Aorta (tissue), 5 donors: ENCODE measurements around the gene HOXC6. TPM values are rescaled to one million over a fixed set of nuclear protein-coding genes. Genes with fewer than 3 reads are reported as not detected.

ENCODE experiments used
- ATAC-seq: fragments of 200-7000 bp; cut with Tn5 transposase; one replicate; pipeline ENCODE4 v1.9.1; 2022; ENCODE audit warnings: moderate library complexity; ENCODE audit not compliant: low FRiP score
- DNase-seq, 2 donors: peaks; one replicate each; pipeline ENCODE4 v3.0.0-alpha.2; 2020
- H3K27ac ChIP-seq, 2 donors: one replicate each; pipeline ENCODE4 v1.5.1; 2013; ENCODE audit warnings: low read length in 2 of 2, mild to moderate bottlenecking in 2 of 2, moderate library complexity in 2 of 2, control low read depth in 1 of 2, inconsistent platforms in 1 of 2, low read depth in 1 of 2
- H3K27me3 ChIP-seq, 2 donors: one replicate each; pipeline ENCODE4 v1.6.1; 2013; ENCODE audit warnings: control low read depth in 1 of 2, low read length in 1 of 2, mild to moderate bottlenecking in 1 of 2, moderate library complexity in 1 of 2; ENCODE audit not compliant: insufficient read depth in 2 of 2, control insufficient read depth in 1 of 2
- H3K36me3 ChIP-seq, 2 donors: one replicate each; pipeline ENCODE4 v1.6.1; 2013; ENCODE audit warnings: control low read depth in 1 of 2, low read length in 1 of 2, mild to moderate bottlenecking in 1 of 2; ENCODE audit not compliant: insufficient read depth in 2 of 2, control insufficient read depth in 1 of 2
- H3K4me1 ChIP-seq, 2 donors: one replicate each; pipeline ENCODE4 v1.6.1; 2013; ENCODE audit warnings: low read length in 2 of 2, control low read depth in 1 of 2, mild to moderate bottlenecking in 1 of 2, moderate library complexity in 1 of 2; ENCODE audit not compliant: insufficient read depth in 2 of 2, control insufficient read depth in 1 of 2
- H3K4me3 ChIP-seq, 2 donors: one replicate each; pipeline ENCODE4 v1.5.1; 2013; ENCODE audit warnings: low read length in 2 of 2, control low read depth in 1 of 2, mild to moderate bottlenecking in 1 of 2
- H3K9me3 ChIP-seq: one replicate; pipeline ENCODE4 v1.6.1; 2013; ENCODE audit warnings: mild to moderate bottlenecking, low read length; ENCODE audit not compliant: control insufficient read depth
- WGBS, 2 donors: extraction: QIAGEN DNeasy Blood & Tissue Kit; methylation state at CpG; one replicate each; pipeline ENCODE4 v1.1.7; 2013; 5-methylcytosine and 5-hydroxymethylcytosine counted together
- intact Hi-C, 2 donors: fragments of 100-400 bp; cut with DNase I; formaldehyde crosslinking; loops; one replicate each; pipeline versions ENCODE4 v1.14.2 to v1.15.0; 2022
- polyA plus RNA-seq, 2 donors: library from polyadenylated mRNA; stranded (reverse); fragments of 200-250 nt; gene quantifications; one replicate each; pipeline ENCODE4 v1.2.3, GENCODE V29; 2013
- total RNA-seq, 2 donors: library from RNA; stranded (reverse); fragmentation: NEBNext Ultra II Directional; extraction: Animal tissue kit (Norgen Biotek cat#: 25700); gene quantifications; one replicate each; pipeline ENCODE4 v1.2.1, GENCODE V29; 2021
- donor health status: healthy with polysubstance abuse.
- donor health status: Bipolar disorder and iron deficiency.
- donor health status: DM: no; HTN: no; CAD: no.
- donor health status: DM: no; HTN: no; CAD: no.
- donor health status: DM: yes; HTN: yes; CAD: no.

The HOXC6 gene
- total and polyA plus RNA-seq, 4 donors = 1.5 to 17.1 (median 9.0) TPM

DNA sequence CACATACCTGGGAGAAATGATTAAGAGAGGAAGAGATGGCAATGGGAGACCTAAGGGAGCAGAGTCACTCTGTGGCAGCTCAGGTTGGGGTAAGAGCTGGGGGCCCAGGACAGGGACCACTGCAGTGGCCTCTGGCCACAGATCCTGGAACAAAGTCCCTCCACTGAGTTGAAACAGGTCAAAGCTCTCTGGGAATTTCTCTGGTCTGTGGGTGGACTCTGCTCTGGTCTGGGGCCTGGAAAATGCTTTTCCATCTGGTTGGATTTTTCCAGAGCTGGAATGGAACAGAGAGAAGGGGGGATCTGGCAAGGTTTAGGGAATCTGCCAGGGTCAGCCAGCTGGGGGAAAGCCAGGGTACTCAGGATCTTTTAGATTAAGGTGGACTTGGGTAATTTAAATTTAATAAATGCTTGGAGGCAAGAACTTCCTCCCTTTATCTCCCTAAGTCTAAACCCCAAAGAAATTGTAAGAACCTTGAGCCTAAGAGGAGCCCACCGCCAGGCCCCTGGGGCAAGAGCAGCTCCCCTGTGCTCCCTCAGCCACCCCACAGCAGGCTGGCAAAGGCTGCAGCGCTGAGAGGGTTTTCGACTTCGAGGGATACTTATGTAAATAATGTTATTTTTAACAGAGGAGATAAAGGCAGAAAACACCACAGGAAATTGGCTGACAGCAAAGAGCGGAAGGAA is 39.6 kb upstream of the HOXC6 start:
- no peak for DNase-seq
- no peaks in the 10 kb centered on the region for H3K4me1 ChIP-seq
- no peak for ATAC-seq
- H3K9me3 ChIP-seq = no peaks in the 10 kb centered on the region
- H3K27me3 ChIP-seq = peaks cover 0 to 6% of the 10 kb centered on the region in 2 donors
- no peaks in the 10 kb centered on the region for H3K36me3 ChIP-seq
- intact Hi-C loops = loop anchor here in 1 of 2 donors (5.0 kb wide), 1 partner anchor 219 kb away; no protein-coding TSS in a partner anchor
- H3K27ac ChIP-seq = no peak overlapping the region
- no peak overlapping the region for H3K4me3 ChIP-seq
- WGBS, 2 donors = 25 to 28% methylated on average over 5 of the region's 5 CpGs

DNA sequence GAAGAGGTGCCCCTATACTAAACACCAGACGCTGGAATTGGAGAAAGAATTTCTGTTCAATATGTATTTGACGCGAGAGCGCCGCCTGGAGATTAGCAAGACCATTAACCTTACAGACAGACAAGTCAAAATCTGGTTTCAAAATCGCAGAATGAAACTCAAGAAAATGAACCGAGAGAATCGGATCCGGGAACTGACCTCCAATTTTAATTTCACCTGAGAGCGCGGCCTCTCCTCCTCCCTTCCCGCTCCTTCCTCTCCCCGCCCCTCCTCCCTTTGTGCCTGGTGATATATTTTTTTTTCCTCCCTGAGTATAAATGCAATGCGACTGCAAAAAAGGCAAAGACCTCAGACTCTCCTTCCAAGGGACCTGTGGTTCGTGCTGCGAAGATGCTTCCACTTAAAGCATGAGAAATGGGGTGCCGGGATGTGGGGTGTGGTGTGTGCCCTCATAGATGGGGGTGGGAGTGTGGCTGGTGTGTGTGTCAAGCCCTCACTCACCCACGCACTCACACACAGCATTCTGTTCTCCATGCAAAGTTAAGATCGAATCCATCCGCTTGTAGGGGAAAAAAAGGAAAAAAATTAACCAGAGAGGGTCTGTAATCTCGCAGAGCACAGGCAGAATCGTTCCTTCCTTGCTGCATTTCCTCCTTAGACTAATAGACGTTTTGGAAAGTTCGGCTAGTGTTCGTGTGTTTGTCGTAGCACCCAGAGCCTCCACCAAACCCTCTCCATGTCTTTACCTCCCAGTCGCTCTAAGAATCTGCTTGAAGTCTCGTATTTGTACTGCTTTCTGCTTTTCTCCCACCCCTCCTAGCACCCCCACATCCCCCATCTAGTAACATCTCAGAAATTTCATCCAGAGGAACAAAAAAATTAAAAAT is 38.8 kb upstream of the HOXC6 start:
- Histone ChIP-seq H3K27me3 (peaks cover 0 to 6% of the 10 kb centered on the region in 2 donors), H3K4me1 (no peaks in the 10 kb centered on the region), H3K27ac (no peak overlapping the region), H3K36me3 (no peaks in the 10 kb centered on the region), H3K4me3 (no peak overlapping the region), H3K9me3 (no peaks in the 10 kb centered on the region)
- DNase-seq (no peak), ATAC-seq (no peak)
- intact Hi-C loops = loop anchor here in 1 of 2 donors (5.0 kb wide), 1 partner anchor 218 kb away; no protein-coding TSS in a partner anchor
- WGBS, 2 donors = 11 to 16% methylated on average over 28 of the region's 28 CpGs

DNA sequence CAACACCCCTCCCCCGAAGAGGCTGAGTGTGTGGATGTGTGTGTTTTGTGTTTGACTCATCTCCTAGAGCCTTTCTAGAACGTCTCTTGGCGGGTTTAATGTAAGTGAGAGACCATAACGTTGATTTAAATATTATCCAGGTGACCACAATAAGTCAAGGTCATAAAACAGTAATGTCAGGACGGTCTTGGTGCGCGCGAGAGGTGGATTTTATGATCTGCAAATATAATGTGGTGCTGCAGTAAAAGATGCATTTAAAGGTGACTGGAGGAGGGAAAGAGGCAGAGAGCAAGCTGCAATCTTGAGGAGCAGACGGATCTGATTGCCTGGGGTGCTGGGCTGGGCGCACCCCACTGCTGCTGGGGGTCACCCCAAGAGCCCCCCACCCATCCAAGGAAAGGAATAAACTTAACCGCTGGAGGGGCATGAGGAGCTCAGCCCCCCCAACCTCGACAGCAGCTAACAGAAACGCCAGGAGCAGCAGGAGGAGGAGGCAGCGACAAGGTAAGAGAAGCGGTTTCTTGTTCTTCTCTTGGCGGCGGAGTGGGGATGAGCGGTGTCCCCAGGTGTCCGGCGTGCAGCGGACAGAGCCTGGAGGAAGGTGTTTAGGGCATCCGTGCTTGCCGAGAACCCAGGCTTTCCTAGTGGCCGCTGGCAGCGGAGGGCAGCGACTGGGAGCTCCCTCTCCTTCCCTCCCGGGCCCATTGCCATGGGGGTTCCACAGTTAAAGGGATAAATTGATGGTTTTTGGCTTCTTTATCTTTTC is 37.7 kb upstream of the HOXC6 start:
- DNase-seq (no peak), ATAC-seq (no peak)
- Histone ChIP-seq H3K27me3 (peaks cover 0 to 6% of the 10 kb centered on the region in 2 donors), H3K4me1 (no peaks in the 10 kb centered on the region), H3K27ac (no peak overlapping the region), H3K36me3 (no peaks in the 10 kb centered on the region), H3K9me3 (no peaks in the 10 kb centered on the region), H3K4me3 (no peak overlapping the region)
- intact Hi-C loops = no loop called here
- WGBS, 2 donors = 6 to 10% methylated on average over 27 of the region's 27 CpGs

DNA sequence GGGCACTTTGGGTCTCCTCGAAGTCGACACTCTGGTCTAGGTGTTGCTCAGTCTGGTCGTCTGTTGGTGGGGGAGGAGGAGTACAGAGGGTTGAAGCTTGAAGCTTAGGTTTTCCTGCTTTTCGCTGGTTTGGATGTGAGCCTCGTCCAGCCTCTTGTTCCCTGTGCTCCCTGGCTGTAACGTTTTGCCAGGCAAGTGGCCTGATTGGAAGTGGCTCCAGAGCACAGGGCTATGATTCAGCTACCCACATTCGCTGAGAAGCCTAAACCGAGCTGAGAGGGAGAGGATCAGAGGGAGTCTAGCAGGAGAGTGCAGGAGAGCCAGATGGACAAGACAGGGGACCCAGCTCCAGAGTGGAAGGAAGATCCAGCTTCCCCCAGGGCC is 37.2 kb upstream of the HOXC6 start:
- Histone ChIP-seq H3K36me3 (no peaks in the 10 kb centered on the region), H3K4me1 (no peaks in the 10 kb centered on the region), H3K9me3 (no peaks in the 10 kb centered on the region), H3K27ac (no peak overlapping the region), H3K4me3 (no peak overlapping the region), H3K27me3 (peaks cover 0 to 6% of the 10 kb centered on the region in 2 donors)
- WGBS, 2 donors = 2 to 3% methylated on average over 8 of the region's 8 CpGs
- intact Hi-C loops = no loop called here
- ATAC-seq = peak; percentile 63
- DNase-seq = no peak

DNA sequence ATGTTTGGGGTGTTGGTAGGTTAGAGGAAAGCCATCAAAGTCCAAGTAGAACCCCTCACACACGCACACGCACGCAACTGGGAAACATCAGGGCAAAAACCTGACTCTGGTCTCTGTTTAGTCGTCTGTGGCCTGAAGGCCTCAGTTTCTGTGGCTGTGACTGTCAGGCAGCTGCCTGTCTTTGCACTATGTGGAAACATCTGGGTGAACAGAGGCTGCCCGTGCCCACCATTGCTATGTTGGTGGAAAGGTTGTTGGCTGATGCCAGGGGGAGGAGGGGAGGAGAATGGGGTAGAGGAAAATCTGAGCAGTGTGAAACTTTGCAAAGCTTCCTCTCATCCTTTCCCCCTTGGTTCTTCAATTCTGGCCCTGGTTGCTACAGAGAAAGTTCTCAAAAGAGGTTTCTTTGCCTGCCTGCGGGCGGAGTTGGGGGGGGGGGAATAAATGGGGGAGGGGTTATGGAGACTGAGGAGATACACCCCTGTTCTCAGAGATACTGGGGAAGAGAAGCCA is 35.8 kb upstream of the HOXC6 start:
- intact Hi-C loops = no loop called here
- no peaks in the 10 kb centered on the region for H3K9me3 ChIP-seq
- 73 to 75% methylated on average over 7 of the region's 7 CpGs for WGBS, 2 donors
- peaks cover 0 to 6% of the 10 kb centered on the region in 2 donors for H3K27me3 ChIP-seq
- ATAC-seq (no peak), DNase-seq (no peak)
- H3K4me3 ChIP-seq = no peak overlapping the region
- H3K4me1 ChIP-seq = no peaks in the 10 kb centered on the region
- H3K27ac ChIP-seq = no peak overlapping the region
- no peaks in the 10 kb centered on the region for H3K36me3 ChIP-seq

DNA sequence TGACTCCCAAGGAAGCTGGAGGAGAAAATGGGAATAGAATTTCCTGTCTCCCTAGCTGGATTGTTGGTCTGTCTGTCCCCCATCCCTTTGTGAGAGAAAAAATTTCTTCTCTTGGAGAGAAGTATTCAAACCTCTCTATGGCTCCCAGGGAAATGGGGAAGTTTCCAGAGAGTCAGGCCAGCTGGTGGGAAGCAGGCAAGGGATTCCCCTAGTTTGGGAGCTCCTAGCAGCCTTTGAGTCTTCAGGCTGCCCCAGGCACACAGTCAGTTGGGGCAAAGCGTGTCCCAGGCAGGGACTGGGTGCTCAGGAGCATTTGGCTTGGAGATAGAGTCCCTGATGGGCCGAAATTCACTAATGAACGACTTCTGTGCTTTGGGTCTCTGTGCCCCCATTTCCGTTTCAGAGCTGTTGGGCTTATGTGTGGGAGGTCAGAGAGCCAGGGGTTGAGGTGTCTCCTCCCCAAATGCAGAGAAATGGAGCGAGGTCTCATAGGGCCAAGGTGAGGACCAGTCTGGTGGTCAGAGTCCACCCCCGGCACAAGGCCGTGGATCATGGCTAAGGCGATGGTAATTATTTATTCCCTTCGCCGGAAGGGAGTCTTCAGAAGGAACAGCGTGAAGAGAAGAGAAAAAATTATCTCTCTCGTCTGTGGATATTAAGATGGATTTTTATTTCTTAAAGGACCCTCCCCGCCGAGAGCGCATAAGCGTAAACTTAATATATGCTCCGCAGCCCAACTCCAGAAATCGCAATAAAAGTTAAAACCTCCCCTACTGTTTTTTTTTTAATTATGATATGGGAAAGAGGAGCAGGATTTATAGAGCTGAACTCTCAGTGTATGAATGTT is 34.9 kb upstream of the HOXC6 start:
- no peak overlapping the region for H3K4me3 ChIP-seq
- no peak overlapping the region for H3K27ac ChIP-seq
- no peaks in the 10 kb centered on the region for H3K36me3 ChIP-seq
- WGBS, 2 donors = 55 to 58% methylated on average over 18 of the region's 18 CpGs
- DNase-seq (no peak), ATAC-seq (no peak)
- peaks cover 0 to 6% of the 10 kb centered on the region in 2 donors for H3K27me3 ChIP-seq
- H3K9me3 ChIP-seq = no peaks in the 10 kb centered on the region
- no peaks in the 10 kb centered on the region for H3K4me1 ChIP-seq
- intact Hi-C loops = no loop called here

DNA sequence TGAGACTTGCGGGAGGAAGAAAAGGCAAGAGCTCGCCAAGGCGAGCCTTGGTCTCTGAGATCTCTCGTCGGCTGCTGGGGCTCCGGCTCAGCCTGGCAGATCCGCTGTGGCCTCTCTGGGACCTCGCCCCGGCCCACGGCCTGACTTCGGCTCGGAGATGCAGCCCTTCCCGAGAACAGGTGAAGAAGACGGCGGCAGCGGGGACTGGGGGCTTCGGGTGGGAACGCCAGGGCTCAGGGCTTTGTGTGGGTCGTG is 34.3 kb upstream of the HOXC6 start:
- WGBS, 2 donors = 14 to 18% methylated on average over 19 of the region's 19 CpGs
- Histone ChIP-seq H3K4me3 (no peak overlapping the region), H3K27ac (no peak overlapping the region), H3K27me3 (peaks cover 0 to 6% of the 10 kb centered on the region in 2 donors), H3K4me1 (no peaks in the 10 kb centered on the region), H3K36me3 (no peaks in the 10 kb centered on the region), H3K9me3 (no peaks in the 10 kb centered on the region)
- DNase-seq (no peak), ATAC-seq (no peak)
- intact Hi-C loops = no loop called here
